Right lobe of liver (tissue), 6 donors: Measurements from ENCODE around the gene FHIT. TPM values are rescaled to one million over a fixed set of nuclear protein-coding genes. Genes with fewer than 3 reads are reported as not detected.

Experiments
- ATAC-seq, 4 donors: fragments of 200-7000 bp; cut with Tn5 transposase; one replicate each; pipeline ENCODE4 v1.9.1; 2020; ENCODE audit warnings: mild to moderate bottlenecking in 4 of 4, moderate library complexity in 4 of 4
- DNase-seq, 3 donors: peaks; one replicate each; pipeline ENCODE4 v3.0.0-alpha.2; 2020
- H3K27ac ChIP-seq, 3 donors: fragments of 200-600 bp; one replicate each; pipeline ENCODE4 v1.8.0; 2022
- H3K27me3 ChIP-seq, 2 donors: fragments of 200-600 bp; one replicate each; pipeline ENCODE4 v1.8.0; 2022
- H3K36me3 ChIP-seq, 4 donors: fragments of 200-600 bp; sonication (generic) in 1 of 4; one replicate each; pipeline versions ENCODE4 v1.5.1 to v1.8.0; 2017 to 2022; ENCODE audit warnings: control low read depth in 1 of 4
- H3K4me1 ChIP-seq, 4 donors: fragments of 200-600 bp; sonication (generic) in 1 of 4; one replicate each; pipeline versions ENCODE4 v1.5.1 to v1.8.0; 2017 to 2022; ENCODE audit warnings: control low read depth in 1 of 4
- H3K4me3 ChIP-seq, 3 donors: fragments of 200-600 bp; one replicate each; pipeline ENCODE4 v1.8.0; 2022
- H3K9me3 ChIP-seq, 4 donors: fragments of 200-600 bp; sonication (generic) in 1 of 4; one replicate each; pipeline versions ENCODE4 v1.5.1 to v1.8.0; 2017 to 2022; ENCODE audit warnings: control low read depth in 1 of 4
- CTCF ChIP-seq, 4 donors: fragments of 200-600 bp in 3 of 4; fragments of 450-650 bp in 1 of 4; IDR thresholded peaks; one replicate each; pipeline versions ENCODE4 v1.5.1 to v1.8.0; 2016 to 2022; ENCODE audit warnings: antibody characterized with exemption in 4 of 4, mild to moderate bottlenecking in 2 of 4
- POLR2A ChIP-seq: fragments of 450-650 bp; IDR thresholded peaks from one replicate; pipeline ENCODE4 v1.6.1; 2017; ENCODE audit warnings: antibody characterized with exemption, mild to moderate bottlenecking
- WGBS: methylation state at CpG from one replicate; pipeline ENCODE4 v1.1.6; 2018; ENCODE audit warnings: low coverage, low lambda C conversion rate; ENCODE audit not compliant: insufficient coverage; ENCODE audit errors: missing lambda C conversion rate; 5-methylcytosine and 5-hydroxymethylcytosine counted together
- intact Hi-C, 2 donors: fragments of 100-400 bp; cut with DNase I; formaldehyde crosslinking; loops; one replicate each; pipeline versions ENCODE4 v1.11.2 to v1.14.1; 2022
- total RNA-seq, 6 experiments: library from RNA; depleted of rRNA in 2 of 6; stranded (reverse); fragments of >200 nt in 2 of 6; fragmentation: NEBNext Ultra II Directional in 3 of 6; extraction: Animal tissue kit (Norgen Biotek cat#: 25700) in 3 of 6; gene quantifications; one replicate each; pipeline versions ENCODE4 v1.1.0 to v1.2.4, GENCODE V29; 2016 to 2023
- donor health status: DM: no; HTN: yes; CAD: no.
- donor health status: DM: no; HTN: no; CAD: no.
- donor health status: DM: no; HTN: no; CAD: no.
- donor health status: DM: no; HTN: yes; CAD: no.
- donor health status: DM: no; HTN: yes; CAD: no.

FHIT gene
- total RNA-seq, 6 experiments from 2014 or later = 6.6 to 11.2 (median 8.0) TPM

DNA sequence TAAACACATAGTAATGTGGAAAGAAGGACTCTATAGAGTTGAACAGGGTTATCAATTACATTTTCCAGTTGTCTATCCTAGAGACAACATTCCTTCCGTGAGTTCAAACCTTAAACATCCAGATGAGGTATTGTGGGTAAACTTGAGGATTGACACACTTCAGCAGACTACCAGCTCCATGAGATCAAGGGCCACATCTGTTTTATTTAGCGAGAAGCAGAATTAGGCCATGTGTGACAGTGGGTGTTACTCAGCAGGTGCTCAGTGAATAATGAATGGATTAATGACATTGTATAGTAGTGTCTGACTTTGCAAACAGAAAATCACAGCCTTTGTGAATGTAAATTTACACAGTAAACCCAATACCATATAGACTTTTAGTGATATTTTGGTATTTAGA lies 1260.3 kb downstream of the FHIT start:
- H3K27me3 ChIP-seq = no peaks in the 10 kb centered on the region
- no peak overlapping the region for H3K4me3 ChIP-seq
- H3K36me3 ChIP-seq = no peaks in the 10 kb centered on the region
- H3K27ac ChIP-seq = no peak overlapping the region
- DNase-seq (no peak), ATAC-seq (no peak)
- 96% methylated on average over 2 of the region's 2 CpGs for WGBS
- H3K4me1 ChIP-seq = no peaks in the 10 kb centered on the region
- no peak for TF ChIP-seq POLR2A
- no peak for TF ChIP-seq CTCF (IDR thresholded peaks at IDR 0.05)
- intact Hi-C loops = no loop called here
- H3K9me3 ChIP-seq = no peaks in the 10 kb centered on the region

DNA sequence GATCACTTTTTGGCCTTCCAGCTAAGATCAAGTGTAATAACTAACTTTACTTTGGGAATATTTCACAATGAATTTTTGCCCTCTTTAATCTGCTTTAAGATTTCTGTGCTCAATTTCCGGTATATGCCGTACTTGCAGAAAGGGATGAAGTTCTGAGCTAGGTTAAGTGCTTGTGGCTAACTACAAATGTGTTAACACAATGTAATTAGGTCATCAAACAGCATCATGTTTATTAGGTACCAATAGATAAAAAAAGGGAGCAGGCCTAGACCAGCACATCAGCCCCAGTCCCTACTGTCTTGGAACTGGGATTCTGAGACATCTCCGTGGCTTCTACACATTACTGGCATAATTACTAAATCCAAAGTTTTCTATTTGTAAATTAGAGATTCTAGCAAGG lies 1268.7 kb downstream of the FHIT start:
- DNase-seq (no peak), ATAC-seq (no peak)
- H3K27ac ChIP-seq = no peak overlapping the region
- H3K9me3 ChIP-seq = no peaks in the 10 kb centered on the region
- WGBS = 91% methylated on average over 3 of the region's 3 CpGs
- H3K4me3 ChIP-seq = no peak overlapping the region
- TF ChIP-seq POLR2A = no peak
- no peak for TF ChIP-seq CTCF (IDR thresholded peaks at IDR 0.05)
- H3K27me3 ChIP-seq = no peaks in the 10 kb centered on the region
- intact Hi-C loops = no loop called here
- H3K36me3 ChIP-seq = no peaks in the 10 kb centered on the region
- no peaks in the 10 kb centered on the region for H3K4me1 ChIP-seq

DNA sequence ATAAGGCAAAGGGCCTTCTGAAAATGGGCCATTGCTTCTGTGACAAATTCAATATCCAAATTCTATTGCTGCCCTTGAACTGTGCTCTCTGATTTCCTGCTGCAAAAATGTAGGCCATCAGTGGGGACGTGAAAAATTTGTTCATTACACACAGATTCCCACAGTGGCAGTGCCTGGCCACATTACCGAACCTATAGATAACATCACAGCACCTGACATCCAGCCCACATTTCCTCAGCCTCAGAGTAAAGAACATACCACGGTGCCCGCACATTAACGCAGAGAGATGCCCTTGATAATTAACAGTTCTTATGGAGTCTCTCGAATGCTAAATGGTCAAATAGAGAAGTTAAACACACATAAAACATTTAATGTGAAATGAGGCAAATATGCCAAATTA lies 1269.9 kb downstream of the FHIT start:
- no peak for ATAC-seq
- H3K4me1 ChIP-seq = no peaks in the 10 kb centered on the region
- 68% methylated on average over 6 of the region's 6 CpGs for WGBS
- no peak for DNase-seq
- H3K27ac ChIP-seq = no peak overlapping the region
- H3K36me3 ChIP-seq = no peaks in the 10 kb centered on the region
- H3K9me3 ChIP-seq = no peaks in the 10 kb centered on the region
- H3K27me3 ChIP-seq = no peaks in the 10 kb centered on the region
- intact Hi-C loops = no loop called here
- no peak overlapping the region for H3K4me3 ChIP-seq
- TF ChIP-seq CTCF (IDR thresholded peaks at IDR 0.05) (no peak), POLR2A (no peak)

DNA sequence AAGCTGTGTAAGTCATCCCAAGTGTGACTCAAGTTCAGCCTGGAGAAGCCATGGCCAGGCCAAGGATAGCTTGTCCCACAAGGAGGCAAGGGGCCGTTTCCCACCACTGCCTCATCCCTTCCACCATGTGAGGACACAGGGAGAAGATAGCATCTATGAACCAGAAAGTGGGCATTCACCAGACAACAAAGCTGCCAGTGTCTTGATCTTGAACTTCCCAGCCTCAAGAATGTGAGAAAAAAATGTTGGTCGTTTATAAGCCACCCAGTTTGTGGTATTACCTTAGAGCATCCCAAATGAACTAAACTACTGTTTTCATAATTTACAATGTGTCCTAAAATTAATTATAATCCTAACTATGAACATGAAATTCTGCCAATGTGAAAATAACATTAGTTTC lies 1270.7 kb downstream of the FHIT start:
- Histone ChIP-seq H3K4me3 (no peak overlapping the region), H3K4me1 (no peaks in the 10 kb centered on the region), H3K9me3 (no peaks in the 10 kb centered on the region), H3K36me3 (no peaks in the 10 kb centered on the region), H3K27me3 (no peaks in the 10 kb centered on the region), H3K27ac (no peak overlapping the region)
- no peak for ATAC-seq
- intact Hi-C loops = no loop called here
- 28% methylated on average over 2 of the region's 2 CpGs for WGBS
- TF ChIP-seq POLR2A (no peak), CTCF (IDR thresholded peaks at IDR 0.05) (no peak)
- no peak for DNase-seq

DNA sequence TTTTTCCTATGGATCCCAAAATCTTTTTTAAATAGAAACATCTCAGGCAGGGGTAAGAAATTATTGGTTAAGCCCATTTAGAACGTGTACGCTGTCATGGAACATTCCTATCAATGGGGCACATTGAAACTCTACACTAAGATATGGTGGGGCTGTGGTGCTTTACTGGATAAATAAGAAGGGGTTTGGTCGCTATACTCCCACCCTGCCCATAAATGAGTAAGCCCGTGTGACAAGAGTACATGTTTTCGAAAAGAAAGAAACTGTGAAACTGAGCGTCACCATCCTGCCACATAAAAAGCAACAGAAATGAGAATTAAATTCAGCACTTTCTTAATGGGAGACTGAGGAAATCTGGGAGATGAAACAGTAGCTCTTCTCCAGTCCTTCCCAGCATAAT lies 1271.7 kb downstream of the FHIT start:
- Histone ChIP-seq H3K27me3 (no peaks in the 10 kb centered on the region), H3K36me3 (no peaks in the 10 kb centered on the region), H3K27ac (no peak overlapping the region), H3K9me3 (no peaks in the 10 kb centered on the region), H3K4me1 (no peaks in the 10 kb centered on the region), H3K4me3 (no peak overlapping the region)
- intact Hi-C loops = no loop called here
- ATAC-seq (no peak), DNase-seq (no peak)
- 93% methylated on average over 6 of the region's 6 CpGs for WGBS
- TF ChIP-seq POLR2A = no peak
- TF ChIP-seq CTCF (IDR thresholded peaks at IDR 0.05) = no peak
